Measurements from ENCODE around the gene GOSR2.

GRCh38 chr17:46977348-46977747 lies 54.4 kb downstream of the GOSR2 start:
- no peak for TF ChIP-seq TAF1 (IDR thresholded peaks at IDR 0.05; ENCODE audit: borderline replicate concordance, insufficient read depth, low read length)
- TF ChIP-seq, protein P1, sequence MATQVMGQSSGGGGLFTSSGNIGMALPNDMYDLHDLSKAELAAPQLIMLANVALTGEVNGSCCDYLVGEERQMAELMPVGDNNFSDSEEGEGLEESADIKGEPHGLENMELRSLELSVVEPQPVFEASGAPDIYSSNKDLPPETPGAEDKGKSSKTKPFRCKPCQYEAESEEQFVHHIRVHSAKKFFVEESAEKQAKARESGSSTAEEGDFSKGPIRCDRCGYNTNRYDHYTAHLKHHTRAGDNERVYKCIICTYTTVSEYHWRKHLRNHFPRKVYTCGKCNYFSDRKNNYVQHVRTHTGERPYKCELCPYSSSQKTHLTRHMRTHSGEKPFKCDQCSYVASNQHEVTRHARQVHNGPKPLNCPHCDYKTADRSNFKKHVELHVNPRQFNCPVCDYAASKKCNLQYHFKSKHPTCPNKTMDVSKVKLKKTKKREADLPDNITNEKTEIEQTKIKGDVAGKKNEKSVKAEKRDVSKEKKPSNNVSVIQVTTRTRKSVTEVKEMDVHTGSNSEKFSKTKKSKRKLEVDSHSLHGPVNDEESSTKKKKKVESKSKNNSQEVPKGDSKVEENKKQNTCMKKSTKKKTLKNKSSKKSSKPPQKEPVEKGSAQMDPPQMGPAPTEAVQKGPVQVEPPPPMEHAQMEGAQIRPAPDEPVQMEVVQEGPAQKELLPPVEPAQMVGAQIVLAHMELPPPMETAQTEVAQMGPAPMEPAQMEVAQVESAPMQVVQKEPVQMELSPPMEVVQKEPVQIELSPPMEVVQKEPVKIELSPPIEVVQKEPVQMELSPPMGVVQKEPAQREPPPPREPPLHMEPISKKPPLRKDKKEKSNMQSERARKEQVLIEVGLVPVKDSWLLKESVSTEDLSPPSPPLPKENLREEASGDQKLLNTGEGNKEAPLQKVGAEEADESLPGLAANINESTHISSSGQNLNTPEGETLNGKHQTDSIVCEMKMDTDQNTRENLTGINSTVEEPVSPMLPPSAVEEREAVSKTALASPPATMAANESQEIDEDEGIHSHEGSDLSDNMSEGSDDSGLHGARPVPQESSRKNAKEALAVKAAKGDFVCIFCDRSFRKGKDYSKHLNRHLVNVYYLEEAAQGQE (IDR thresholded peaks at IDR 0.05; ENCODE audit: insufficient read depth in 1 of 2, low read depth in 2 of 2, low read length in 2 of 2): no peak
- no peak for TF ChIP-seq POLR2AphosphoS5 (IDR thresholded peaks at IDR 0.05; ENCODE audit: low read depth, low read length)
